Hematopoietic multipotent progenitor cell (in vitro differentiated cells): ENCODE results near the gene ADAT2. TPM values are rescaled to one million over a fixed set of nuclear protein-coding genes. Genes with fewer than 3 reads are reported as not detected.

Experiments
- DNase-seq, 3 donors: peaks; one replicate each; pipeline ENCODE4 v3.0.0-alpha.2; 2011 to 2015; ENCODE audit warnings: low read depth in 2 of 3, low spot score in 2 of 3
- small RNA-seq: library from RNA; depleted of rRNA; stranded (forward); fragments of <200 nt; gene quantifications from one replicate; pipeline ENCODE3, GENCODE V24; 2012
- total RNA-seq: library from RNA; depleted of rRNA; stranded (reverse); fragments of >200 nt; gene quantifications from one replicate; pipeline ENCODE4 v1.2.3, GENCODE V29; 2012

The ADAT2 gene
- total RNA-seq, 1 donor = 2.2 TPM

DNA sequence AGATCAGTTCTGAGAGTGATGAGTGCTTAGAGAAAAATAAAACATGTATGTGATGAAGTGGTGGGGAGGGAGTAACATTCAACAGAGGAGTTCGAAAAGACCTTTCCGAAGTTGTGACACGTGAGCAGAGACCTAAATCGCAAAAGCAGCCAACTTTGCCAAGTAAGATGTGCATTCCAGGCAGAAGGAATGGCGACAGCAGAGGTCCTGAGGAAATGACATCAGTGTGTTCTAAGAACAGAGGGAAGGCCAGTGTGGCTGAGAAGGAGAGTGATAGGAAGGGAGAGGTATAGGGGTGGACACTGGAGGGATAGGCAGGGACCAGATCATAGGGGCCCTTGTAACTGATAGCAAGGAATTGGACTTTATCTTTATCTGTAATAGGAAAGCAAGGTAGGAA lies 51.3 kb downstream of the ADAT2 start:
- DNase-seq = no peak

DNA sequence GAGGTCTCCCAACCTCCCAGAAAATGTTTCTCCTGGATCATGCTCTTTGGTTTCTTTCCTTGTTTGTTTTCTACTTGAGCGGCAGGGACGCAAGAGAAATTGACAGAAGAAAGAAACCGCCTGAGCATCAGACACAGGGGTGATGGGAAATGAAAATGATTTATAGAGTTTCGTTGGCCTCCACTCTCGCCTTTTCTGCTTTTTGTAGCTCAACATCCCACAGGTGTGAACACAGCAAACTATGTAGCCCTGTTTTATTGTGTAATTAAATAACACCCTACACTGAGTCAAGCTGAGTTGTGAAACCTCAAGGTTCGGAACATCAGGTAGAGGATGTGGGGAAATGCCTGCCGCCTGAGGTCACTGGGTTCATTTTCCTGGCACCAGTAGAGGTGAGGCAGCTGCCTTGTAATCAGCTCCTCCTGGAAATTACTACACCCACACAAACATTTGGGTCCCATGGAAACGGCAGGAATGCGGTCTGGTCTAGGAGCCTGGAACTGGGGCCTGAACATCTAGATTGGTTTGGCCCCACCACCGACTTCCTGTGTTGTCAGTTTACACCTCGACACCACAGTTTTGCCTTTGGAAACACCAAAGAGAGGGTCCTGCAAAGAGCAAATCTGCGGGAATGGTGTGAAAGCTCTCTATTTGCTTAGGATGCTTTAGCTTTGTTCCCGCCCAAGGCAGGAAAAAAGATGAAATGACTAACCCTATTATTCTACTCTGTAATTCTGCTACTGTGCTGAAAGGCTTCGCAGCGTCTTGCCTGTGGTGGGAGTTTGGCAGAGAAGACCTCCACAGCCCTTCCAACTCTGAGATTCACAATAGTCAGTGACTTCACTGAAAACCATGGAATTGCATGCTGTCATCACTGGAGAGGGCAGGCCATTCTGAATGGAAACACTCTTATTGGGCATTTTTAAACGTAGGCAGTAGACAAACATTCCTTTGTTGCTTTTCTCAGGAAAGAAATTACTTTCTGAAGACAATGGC lies 53.0 kb downstream of the ADAT2 start:
- no peak for DNase-seq

DNA sequence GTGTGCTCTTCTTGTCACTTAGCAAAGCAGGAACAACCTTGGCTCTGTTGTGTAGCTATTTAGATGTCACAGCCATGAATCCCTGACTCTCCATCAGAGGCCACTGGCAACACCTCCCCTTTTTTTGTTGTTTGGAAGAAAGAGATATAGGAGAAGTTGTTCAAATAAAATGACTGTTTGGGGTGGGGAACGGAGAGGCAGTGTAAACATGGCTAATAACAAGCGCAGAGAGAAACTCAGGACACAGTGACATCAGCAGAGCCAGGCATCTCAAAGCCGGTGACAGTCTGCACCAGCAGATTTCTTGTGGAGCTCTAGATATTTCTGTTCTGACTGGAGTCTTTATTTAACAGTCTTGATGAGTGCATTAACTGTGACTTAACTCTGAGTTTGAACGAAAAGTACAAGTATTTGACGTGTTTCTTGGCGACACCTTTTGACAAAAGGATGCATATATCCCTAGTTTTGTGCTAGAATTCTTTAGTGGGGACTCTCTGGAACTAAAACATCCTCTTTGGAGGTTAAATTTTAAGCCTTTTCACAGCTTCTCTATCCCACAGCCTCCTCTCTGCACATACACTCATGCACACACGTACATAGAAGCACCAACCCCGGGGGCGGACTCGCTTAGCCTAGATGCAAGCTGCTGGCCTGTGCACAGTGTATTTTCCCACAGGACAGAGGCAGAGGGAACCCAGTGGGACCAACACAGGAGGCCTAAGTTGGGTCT lies 53.8 kb downstream of the ADAT2 start:
- no peak for DNase-seq

DNA sequence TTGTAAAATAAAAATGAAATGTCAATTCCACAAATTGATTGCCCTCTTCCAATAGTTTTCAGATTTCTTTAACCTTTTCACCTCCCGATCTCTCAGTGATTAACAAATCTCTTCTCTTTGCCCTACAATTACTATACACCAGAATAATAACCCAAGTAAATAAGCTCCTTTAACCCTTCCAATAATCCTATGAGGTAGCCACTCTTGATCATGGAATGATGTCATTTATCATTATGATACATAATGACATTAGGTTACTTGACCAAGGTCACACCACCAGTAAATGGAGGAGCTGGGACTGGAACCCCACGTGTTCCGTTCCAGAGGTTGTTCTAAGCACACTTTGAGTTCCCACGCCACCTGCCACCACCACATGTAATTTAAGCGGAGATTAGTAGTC lies 54.8 kb downstream of the ADAT2 start:
- DNase-seq = no peak

DNA sequence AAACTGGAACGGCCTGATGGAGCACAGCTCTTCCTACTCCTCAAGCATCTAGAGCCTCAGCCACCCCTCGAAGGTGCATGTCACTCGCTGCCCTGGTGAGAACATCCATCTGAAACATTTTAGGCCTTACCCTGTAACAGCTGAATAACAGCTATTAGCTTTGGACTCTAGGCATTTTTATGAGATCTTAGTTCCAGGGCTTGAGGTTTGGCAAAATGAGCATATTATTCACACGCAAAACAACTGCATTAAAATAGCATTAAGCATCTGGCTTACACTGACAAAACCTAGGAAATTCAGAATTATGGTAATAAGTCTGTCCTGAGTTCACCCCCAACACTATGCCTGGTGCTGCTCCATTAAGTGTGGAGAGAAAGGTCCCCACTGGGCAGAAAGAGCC lies 56.1 kb downstream of the ADAT2 start:
- no peak for DNase-seq

DNA sequence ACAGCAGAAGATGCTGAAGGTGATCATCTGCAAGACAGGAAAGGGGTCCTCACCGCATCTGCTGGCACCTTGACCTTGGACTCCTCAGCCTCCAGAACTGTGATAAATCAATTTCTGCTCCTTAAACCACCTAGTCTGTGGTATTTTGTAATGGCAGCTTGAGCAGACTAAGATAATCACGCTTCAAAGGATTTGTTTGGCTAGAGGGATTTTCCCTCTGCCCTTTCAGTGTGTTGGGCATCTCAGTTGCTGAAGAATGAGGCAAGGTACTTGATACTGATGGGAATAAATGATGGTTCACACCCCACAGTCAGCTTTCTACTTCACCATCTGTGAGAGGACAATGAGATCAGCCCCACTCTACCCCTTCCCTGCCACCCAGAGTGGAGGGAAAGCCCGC lies 60.2 kb downstream of the ADAT2 start:
- no peak for DNase-seq

DNA sequence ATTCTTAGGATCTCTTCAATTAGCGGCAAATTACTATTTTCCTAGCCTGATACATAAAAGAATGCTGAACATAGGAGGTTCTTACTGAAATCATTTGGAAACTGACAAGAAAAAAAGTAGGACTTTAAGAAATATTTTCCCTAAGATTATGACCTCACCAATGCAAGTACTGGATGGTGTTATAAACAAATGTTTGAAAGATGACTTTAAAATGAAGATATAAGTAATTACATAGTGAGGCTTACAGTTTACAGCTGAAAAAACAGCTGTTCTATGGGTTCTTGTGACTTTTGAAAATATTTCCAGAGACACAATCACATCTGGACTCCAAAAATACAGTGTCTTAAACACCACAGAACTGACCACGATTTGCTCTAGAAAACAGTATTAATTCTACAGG lies 64.9 kb downstream of the ADAT2 start:
- DNase-seq = no peak

DNA sequence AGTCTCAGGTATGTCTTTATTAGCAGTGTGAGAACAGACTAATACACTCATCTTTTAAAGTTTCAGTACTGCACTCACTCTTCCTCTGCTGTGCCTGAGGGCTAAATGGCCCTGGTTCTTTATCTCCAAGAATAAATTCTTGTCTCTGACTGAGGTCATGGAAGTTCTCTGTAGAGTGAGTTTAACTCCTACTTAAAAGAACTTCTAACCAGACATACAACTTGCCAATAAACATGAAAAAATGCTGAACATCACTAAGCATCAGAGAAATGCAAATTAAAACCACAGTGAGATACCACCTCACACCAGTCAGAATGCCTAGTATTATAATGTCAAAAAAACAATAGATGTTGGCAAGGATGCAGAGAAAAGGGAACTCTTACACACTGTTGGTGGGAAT lies 73.6 kb downstream of the ADAT2 start:
- DNase-seq = no peak

DNA sequence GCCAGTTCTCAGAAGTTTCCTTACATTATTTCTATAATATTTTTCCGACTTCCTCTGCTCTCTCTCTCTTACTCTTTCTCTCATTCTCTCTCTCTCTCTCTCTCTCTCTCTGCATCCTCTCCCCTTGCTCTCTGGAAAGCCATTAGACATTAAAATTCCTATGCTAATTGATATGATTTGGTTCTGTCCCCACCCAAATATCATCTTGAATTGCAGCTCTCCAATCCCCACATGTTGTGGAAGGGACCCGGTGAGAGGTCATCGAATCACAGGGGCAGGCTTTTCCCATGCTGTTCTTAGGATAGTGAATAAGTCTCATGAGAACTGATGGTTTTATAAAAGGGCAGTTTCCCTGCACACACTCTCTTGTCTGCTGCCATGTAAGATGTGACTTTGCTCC lies 74.1 kb downstream of the ADAT2 start:
- DNase-seq = no peak

DNA sequence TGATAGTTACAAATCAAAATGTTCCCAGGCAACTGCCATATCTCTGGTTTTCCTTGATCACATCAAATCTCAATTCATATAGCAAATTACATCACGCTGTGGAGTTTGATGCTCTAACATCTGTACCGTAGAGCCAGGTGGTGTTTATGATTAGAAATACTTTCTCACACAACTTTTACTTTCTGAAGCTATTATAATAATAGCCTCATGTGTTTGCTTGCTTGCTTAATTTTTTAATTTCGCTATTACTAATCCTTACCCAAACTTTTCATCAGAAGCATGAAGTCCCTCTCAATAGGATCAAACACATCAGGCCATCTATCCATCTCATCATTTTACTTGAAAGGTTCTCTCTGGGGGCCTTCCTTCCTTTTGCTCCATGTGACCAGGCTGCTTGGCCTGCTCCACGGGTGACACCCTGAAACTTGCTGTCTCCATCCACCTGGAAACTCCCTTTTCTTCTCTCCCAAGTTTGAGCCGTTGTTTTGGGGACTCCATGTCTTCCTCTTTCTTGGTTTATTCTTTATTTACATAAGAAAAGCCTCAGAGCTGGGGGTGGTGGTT lies 75.4 kb downstream of the ADAT2 start:
- no peak for DNase-seq

DNA sequence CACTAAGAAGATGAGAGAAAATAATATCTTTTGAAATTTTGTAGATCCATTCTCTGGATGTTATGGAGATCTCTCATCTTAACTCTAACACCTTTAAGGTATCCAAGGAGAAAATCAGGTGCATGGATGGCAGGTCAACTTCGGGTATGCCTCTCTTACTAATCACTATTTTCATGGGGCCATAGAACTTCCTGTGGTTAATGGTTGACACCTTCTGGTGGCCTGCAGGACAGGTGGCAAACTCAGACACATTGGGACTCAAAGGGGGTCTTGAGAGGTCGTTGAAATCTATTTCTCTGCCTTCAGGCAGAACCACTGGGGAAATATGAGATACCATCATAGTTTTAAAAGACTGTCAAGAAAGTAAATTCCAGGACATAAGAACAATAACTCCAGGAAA lies 76.5 kb downstream of the ADAT2 start:
- DNase-seq = no peak

Small RNA genes within 50 kb of the gene (small RNA-seq; reads per million reads assigned to genes)
- not detected for gene RNA5SP221

Other genes starting within 250 kb of the ADAT2 start
- 11.3 TPM for gene PEX3, start 110 bp upstream of the ADAT2 start, total RNA-seq
- gene FUCA2, start 61.0 kb upstream of the ADAT2 start, total RNA-seq = 7.8 TPM
- 15.1 TPM for gene PHACTR2, start 227.3 kb upstream of the ADAT2 start, total RNA-seq